HG03558 (cell line): ENCODE data around the gene LTBR.
"Not testable (repeated sequence)": the region's sequence is repeated elsewhere in the genome, so short reads cannot be mapped to it uniquely, and the experiment has no call there.

Experiments used
- ATAC-seq: cut with Tn5 transposase; IDR thresholded peaks from one replicate; pipeline ENCODE4 v1.9.1; 2021; ENCODE audit warnings: moderate number of reproducible peaks; ENCODE audit not compliant: unreplicated experiment; ENCODE audit errors: extremely low read depth

LTBR gene

DNA sequence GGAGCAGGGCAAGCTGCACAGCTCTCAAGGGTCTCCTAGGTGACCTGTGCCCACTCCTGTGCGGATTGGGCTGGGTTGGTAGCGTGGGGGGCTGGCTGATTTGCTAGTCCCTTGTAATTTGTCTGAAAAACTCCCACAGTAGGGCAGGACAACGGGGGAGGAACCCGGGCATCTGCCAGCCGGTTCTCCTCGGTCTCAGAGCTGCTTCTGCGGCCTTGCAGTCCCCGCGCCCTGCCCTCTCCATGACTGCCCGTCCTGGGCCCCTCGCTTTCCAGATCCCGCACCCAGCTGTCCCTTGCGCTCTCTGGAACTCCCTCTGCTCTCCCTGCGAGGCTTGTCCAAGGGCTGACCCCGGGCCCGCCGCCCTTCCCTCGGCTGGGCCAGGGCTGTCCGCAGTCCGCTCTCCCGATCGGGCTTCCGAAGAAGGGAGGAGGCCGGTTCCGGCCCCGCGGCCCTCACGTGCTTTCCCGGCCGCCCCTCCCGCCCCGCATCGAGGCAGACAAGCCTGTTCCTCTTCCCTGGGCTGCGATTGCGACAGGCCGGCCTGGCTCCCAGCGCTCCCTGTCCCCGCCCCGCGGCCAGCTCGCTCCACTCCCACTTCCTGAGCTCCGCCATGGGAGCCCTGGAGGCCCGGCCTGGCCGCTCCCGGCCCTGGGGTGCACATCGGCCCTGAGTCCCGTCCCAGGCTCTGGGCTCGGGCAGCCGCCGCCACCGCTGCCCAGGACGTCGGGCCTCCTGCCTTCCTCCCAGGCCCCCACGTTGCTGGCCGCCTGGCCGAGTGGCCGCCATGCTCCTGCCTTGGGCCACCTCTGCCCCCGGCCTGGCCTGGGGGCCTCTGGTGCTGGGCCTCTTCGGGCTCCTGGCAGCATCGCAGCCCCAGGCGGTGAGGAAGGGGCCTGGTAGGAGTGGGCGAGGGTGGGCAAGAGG lies at the start of gene LTBR:
LTBR (plus strand) TSS at position 591 of the 927 bp plus-strand sequence; CDS start at position 788, 197 bp downstream.
- no peak for ATAC-seq

DNA sequence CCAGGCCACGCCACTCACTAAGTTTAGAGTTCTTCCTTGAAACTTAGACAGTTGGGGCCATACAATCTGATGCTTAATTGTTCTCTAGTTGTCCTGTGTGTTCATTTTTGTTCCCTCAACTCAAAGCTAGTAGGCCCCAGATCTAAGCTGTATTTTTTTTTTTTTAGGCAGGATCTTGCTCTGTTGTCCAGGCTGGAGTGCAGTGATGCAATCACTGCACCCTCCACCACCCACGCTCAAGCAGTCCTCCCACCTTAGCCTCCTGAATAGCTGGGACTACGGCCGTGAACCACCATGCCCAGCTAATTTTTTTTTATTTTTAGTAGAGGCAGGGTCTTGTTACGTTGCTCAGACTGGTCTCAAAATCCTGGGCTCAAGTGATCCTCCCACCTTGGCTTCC lies 49.6 kb upstream of the LTBR start:
- ATAC-seq, result no peak

DNA sequence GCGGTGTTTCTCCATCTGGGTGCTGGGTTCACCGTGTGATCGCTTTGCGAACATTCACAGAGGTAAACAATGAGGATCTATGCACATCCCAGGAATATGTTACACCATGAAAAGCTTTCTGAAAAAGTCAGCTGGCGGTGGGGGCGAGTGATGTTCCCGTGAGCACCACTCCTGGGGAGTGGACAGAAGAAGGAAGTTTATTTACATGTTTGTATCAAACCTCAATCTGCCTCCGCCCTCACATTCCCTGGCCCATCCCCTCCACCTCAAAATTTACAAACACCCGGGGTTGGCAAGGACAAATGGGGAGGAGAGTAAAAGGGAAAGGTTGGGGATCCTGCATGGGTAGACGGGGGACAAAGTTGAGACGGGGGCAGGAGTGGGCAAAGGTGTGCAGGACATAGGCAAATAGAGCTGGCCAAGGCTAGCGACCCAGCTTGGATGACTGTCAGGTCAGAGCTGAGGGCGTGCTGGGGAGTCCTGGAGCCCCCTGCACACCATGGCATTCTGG lies 49.0 kb upstream of the LTBR start:
- no peak for ATAC-seq

- no peak for ATAC-seq
Observed at GRCh38 chr12:6335451-6336078, 48.4 kb upstream of the LTBR start.

DNA sequence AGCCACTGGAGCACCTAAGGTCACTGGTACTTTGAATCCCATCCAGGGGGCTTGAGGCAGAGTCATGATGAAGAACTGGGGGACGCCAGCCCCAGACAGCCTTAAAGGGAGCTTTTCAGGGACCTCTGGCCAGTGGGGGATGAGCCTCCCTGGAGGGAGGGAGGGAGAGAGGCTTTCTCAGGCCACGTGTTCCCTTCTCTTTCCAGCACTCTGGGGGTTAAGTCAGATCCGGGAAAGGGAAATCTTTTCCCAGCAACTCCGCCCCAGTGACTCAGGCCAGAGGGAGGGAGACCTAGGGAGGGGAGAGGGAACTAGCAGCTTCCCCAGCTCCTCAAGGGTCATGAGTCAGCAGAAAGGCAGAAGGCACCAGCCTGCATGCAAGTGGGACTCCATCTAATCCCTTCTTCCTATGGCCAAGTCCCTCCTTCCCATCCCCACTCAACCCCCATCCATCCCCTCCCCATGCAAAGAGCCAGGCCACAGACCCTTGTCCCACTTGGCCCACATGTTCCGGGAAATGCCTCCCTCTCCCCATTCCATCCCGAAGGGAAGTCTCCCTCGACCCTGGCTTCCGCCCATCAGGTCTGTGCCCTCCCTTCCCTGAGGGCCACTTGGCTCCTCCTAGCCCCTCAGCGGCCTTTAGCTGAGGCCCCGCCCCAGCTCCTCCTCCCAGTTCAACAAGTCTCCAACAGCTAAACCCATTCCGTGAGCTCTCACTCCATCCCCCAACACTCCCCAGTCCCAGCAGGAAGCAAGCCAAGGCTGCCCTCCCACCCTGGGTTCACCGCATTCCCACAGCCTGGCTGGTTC lies 47.7 kb upstream of the LTBR start:
- ATAC-seq, result no peak

DNA sequence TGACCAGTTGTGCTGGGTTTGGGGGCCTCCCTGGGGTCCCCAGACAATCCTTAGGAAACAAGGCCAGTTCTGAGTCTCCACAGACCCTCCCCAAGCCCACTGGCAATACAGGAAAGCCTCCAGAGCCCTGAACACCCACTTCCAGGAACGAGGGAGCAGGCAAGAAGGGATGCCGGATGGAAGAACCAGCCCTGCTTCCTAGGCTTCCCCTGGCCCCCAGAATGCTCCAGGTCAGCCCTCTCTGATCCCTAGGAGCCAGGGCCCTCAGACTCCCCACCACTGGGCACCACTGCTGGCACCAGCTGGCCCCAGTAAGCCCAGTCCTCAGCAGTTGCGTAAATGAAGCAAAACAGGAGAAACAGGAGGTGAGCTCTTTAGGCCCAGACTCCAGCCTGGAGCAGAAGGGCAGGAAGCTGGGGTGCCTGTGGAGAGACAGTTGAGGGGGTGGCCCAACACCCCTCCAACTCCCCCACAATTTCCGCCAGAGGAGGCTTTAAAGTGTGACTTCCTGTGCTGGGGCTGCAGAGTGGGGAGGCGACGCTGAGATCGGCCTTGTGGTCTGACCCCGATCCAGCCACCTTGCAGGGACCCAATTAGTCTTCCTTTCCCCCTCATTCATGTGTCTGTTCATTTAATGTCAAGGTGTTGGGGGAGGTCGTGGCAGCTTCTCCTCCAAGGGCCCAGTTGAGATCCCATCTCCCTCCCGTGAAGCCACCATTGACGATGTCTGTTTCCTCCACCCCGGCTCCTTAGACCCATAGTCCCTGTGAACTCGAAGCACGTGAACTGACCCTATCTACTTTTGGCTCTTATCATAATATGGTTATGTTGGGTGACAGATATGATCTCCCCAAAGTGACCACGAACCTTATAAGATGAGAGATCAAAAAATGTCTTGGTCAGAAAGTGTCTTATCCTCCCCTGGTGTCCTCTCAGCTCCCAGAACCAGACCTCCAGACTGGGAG lies 46.8 kb upstream of the LTBR start:
- no peak for ATAC-seq

GRCh38 chr12:6337958-6338433 lies 46.0 kb upstream of the LTBR start:
- ATAC-seq, result no peak

- ATAC-seq, result not testable (repeated sequence)
Observed at GRCh38 chr12:6338536-6338935, 45.4 kb upstream of the LTBR start.

- ATAC-seq, result no peak
Observed at GRCh38 chr12:6338955-6339354, 45.0 kb upstream of the LTBR start.

DNA sequence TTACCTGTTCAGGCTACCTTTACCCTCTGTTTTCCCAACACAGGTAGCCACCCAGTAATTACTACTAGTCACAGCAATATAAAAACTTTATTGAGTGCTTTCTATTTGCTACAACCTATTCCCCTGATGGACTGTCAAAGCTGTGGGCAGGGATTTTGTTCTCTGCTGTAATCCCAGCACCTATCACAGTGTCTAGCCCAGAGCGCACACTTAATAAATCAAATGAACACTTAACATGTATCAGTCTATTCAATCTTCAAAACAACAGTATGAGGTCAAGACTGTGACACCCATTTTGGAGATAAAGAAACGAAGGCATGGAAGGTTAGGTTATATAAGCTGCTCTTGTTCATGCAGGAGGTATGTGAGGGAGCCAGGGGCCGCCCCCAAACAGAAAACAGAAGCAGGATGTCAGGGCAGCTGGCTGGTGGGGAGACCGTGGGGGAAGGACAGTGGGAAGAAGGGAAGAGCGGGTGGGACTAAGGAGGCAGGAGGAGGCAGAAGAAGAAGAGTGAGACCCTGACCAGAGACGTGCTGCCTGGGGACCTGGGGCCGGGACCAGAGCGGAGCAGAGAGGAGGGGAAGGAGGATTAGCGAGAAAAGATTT lies 43.8 kb upstream of the LTBR start:
- no peak for ATAC-seq

DNA sequence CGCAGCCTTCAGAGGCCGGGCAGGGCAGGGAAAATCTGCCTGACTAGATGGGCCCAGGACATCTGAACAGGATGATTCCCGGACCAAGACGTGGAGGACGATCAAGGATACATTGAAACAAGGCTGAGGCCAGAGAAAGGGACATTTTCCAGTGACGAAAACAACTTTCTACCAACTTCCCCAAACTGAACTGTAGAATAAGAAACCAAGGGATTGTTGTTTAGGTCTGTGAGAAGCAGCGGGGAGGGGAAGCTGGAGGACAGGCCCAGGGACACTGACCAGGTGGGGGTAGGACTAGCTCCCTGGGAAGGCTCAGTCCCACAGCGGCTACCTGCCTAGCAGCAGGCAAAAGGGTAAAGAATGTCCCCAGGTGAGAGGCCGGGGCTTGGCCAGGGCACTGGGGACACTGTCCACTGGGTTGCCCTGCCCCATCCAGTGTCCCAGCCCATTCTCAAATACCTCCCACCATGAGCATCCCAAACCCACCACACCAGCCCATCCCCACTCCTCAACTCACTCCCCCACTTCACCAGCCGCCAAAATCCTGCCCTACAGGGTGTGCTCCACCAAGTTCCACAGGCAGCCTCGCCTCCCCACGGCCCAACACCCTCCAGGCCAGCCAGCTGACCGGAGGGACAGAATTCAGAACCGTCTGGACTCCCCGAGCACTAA lies 43.1 kb upstream of the LTBR start:
- ATAC-seq, result no peak

GRCh38 chr12:6341417-6342139 lies 42.4 kb upstream of the LTBR start, which contains the start of gene TNFRSF1A:
Gene TNFRSF1A (minus strand): TSS chr12:6342076. CDS start chr12:6341814, 262 bp downstream.
- ATAC-seq, result no peak

GRCh38 chr12:6342140-6342889 lies 41.6 kb upstream of the LTBR start:
- ATAC-seq, result no peak

DNA sequence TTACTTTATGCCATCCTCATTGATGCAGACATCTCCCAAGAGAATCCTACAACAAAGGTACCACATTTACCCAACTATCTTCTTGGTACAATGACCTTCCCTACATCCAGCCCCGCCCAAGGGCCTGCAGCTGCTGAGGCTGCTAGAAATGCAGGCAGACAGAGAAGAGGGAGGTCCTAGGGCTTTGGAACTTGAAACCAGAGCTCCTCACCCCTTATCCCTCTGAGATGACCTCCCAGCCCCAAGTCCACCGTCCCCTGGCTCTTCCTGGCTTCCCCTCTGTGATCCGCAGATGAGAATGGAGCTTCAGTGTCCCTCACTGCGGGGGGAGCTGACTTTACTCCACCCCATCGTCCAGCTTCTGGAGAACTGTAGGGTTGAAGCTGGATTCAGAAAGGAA lies 40.4 kb upstream of the LTBR start:
- no peak for ATAC-seq

- ATAC-seq, result not testable (repeated sequence)
Observed at GRCh38 chr12:6344101-6344660, 39.8 kb upstream of the LTBR start.

- no peak for ATAC-seq
Observed at GRCh38 chr12:6345319-6346091, 38.5 kb upstream of the LTBR start.
